Measurements from ENCODE around the gene AGTR1. TPM values are rescaled to one million over a fixed set of nuclear protein-coding genes. Genes with fewer than 3 reads are reported as not detected.
"Not testable (repeated sequence)": the region's sequence is repeated elsewhere in the genome, so short reads cannot be mapped to it uniquely, and the experiment has no call there.

The AGTR1 gene
- total RNA-seq, 4 donors from 2014 or later: 17.1 to 38.5 (median 29.7) TPM

DNA sequence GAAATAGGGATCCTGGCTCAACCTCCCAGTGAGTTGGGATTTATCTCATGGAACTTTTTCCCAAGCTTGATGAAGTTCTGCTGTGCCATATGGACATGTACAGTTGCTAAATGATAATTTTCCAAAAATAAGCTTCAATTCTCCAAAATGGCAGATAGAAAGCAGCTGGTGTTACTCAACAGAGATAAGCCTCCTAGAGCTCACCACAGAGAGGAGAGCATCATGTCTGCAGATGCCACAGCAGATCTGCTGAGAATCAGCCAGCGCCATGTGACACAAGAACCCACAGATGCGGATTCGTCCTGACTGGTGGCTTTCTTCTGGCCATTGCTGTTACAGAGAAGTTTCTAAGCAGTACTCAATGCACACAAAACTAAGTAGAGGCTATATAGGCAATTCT lies 50.6 kb downstream of the AGTR1 start:
- Histone ChIP-seq H3K27me3 (no peaks in the 10 kb centered on the region), H3K9me3 (no peaks in the 10 kb centered on the region), H3K4me3 (no peak overlapping the region), H3K27ac (no peak overlapping the region), H3K36me3 (no peaks in the 10 kb centered on the region), H3K4me1 (no peaks in the 10 kb centered on the region)
- 90 to 96% methylated on average over 3 of the region's 3 CpGs for WGBS, 2 donors
- no peak for DNase-seq (ENCODE audit: low spot score in 2 of 2)
- TF ChIP-seq, protein P1, sequence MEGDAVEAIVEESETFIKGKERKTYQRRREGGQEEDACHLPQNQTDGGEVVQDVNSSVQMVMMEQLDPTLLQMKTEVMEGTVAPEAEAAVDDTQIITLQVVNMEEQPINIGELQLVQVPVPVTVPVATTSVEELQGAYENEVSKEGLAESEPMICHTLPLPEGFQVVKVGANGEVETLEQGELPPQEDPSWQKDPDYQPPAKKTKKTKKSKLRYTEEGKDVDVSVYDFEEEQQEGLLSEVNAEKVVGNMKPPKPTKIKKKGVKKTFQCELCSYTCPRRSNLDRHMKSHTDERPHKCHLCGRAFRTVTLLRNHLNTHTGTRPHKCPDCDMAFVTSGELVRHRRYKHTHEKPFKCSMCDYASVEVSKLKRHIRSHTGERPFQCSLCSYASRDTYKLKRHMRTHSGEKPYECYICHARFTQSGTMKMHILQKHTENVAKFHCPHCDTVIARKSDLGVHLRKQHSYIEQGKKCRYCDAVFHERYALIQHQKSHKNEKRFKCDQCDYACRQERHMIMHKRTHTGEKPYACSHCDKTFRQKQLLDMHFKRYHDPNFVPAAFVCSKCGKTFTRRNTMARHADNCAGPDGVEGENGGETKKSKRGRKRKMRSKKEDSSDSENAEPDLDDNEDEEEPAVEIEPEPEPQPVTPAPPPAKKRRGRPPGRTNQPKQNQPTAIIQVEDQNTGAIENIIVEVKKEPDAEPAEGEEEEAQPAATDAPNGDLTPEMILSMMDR (IDR thresholded peaks at IDR 0.05): no peak

DNA sequence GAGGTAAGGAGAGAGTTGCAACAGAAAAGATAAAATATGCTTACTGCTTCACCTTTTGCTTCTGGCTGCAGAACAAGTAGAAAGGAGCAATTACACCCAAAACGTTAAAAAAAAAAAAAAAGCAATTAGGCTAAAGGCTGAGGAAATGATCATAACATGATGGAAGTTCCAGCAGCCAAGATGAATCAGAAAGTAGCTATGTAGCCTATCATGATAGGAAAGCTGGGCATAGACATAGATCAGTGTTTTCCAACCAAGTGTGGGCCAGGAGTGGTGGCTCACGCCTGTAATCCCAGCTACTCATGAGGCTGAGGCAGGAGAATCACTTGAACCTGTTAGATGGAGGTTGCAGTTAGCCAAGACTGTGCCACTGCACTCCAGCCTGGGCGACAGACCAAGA lies 52.6 kb downstream of the AGTR1 start:
- no peaks in the 10 kb centered on the region for H3K9me3 ChIP-seq
- TF ChIP-seq POLR2A (IDR thresholded peaks at IDR 0.05): no peak
- TF ChIP-seq, protein P1 (IDR thresholded peaks at IDR 0.05): no peak
- no peak for TF ChIP-seq EP300 (IDR thresholded peaks at IDR 0.05)
- WGBS, 2 donors: 65 to 78% methylated on average over 3 of the region's 3 CpGs
- no peak for DNase-seq (ENCODE audit: low spot score in 2 of 2)
- no peaks in the 10 kb centered on the region for H3K4me1 ChIP-seq
- H3K4me3 ChIP-seq: no peak overlapping the region
- H3K36me3 ChIP-seq: no peaks in the 10 kb centered on the region
- no peak overlapping the region for H3K27ac ChIP-seq
- no peaks in the 10 kb centered on the region for H3K27me3 ChIP-seq

DNA sequence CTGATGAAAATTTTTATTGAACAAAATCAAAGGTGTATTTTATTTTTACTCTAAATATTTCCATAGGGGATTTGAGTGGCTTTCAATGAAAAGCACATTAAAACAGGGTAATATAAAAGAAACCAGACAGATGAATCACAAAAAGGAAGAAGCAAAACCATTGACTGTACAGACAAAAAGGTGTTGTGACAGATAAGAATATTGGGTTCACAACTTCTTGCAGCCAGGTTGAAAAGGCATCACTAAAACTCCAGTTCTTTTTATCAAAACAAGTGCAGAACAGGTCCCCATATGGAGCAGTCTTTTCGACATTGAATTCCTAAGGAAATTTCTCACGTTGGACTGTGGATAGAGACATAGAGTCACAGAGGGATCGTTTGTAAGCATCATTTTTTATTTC lies 53.8 kb downstream of the AGTR1 start:
- Histone ChIP-seq H3K4me3 (no peak overlapping the region), H3K27ac (no peak overlapping the region), H3K9me3 (no peaks in the 10 kb centered on the region), H3K4me1 (no peaks in the 10 kb centered on the region), H3K36me3 (no peaks in the 10 kb centered on the region), H3K27me3 (no peaks in the 10 kb centered on the region)
- 80 to 86% methylated on average over 3 of the region's 3 CpGs for WGBS, 2 donors
- TF ChIP-seq, protein P1 (IDR thresholded peaks at IDR 0.05): no peak
- TF ChIP-seq POLR2A (IDR thresholded peaks at IDR 0.05): no peak
- no peak for TF ChIP-seq EP300 (IDR thresholded peaks at IDR 0.05)
- DNase-seq (ENCODE audit: low spot score in 2 of 2): no peak

DNA sequence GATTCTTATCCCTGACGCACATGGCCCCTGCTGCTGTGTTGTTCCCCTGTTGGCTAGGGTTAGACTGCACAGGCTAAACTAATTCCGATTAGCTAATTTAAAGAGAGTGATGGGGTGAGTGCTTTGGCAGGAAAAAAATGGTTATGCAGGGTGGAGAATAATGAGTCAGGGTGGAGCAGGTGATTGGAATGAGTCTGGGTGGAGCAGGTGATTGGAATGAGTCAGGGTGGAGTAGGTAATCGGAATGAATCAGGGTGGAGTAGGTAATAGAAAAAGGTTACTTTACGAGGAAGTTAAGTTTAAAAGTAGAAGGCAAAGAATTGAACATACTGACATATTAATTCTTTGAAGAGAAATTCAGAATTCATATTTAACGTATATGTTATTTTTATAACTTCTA lies 55.7 kb downstream of the AGTR1 start:
- H3K27ac ChIP-seq; H3K27me3 ChIP-seq; H3K4me3 ChIP-seq; DNase-seq (ENCODE audit: low spot score in 2 of 2); H3K36me3 ChIP-seq; H3K9me3 ChIP-seq: not testable (repeated sequence)
- peaks cover 0 to 14% (median 0%) of the 10 kb centered on the region in 4 donors for H3K4me1 ChIP-seq
- WGBS, 2 donors: 85 to 88% methylated on average over 5 of the region's 5 CpGs

DNA sequence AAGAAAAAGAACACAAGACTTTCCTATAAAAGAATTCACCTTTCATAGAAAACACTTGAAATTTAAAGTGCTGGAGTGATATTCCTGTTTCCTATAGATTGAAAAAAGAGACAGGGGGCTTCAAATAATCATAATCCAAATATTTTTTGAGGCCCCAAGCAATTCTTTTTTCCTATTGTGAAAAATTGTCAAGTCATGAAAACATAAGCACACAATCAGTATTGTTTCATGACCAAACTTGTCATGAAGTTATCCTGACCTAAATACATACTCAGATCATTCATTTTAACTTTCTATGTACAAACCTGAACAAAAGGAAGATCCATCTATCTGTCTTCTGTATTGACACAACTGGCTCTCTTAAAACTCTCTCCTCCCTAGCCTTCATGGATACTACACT lies 57.9 kb downstream of the AGTR1 start:
- TF ChIP-seq EP300 (IDR thresholded peaks at IDR 0.05) (no peak), POLR2A (IDR thresholded peaks at IDR 0.05) (no peak)
- TF ChIP-seq, protein P1 (IDR thresholded peaks at IDR 0.05): no peak
- H3K9me3 ChIP-seq: no peaks in the 10 kb centered on the region
- H3K36me3 ChIP-seq: no peaks in the 10 kb centered on the region
- H3K4me1 ChIP-seq: peaks cover 0 to 15% (median 0%) of the 10 kb centered on the region in 4 donors
- no peak overlapping the region for H3K4me3 ChIP-seq
- no peaks in the 10 kb centered on the region for H3K27me3 ChIP-seq
- H3K27ac ChIP-seq: no peak overlapping the region
- DNase-seq (ENCODE audit: low spot score in 2 of 2): no peak

DNA sequence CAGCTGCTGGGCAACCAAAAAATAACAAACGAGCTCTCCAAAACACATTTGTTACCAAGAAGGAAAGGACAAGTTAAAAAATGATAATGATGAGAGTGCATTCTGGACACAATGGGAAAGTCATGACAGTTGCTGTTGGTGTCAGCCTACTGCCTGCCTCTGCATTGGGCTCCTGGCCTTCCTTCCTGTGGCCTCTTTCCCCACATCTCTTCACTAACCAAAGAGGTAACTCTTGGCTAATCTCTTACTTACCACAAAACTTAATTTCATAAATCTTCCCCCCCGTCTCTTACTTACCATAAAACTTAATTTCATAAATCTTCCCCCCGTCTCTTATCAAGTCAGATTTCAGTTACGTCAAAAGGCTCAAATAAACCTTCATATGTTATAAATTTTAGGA lies 58.6 kb downstream of the AGTR1 start:
- DNase-seq (ENCODE audit: low spot score in 2 of 2): no peak
- peaks cover 0 to 15% (median 0%) of the 10 kb centered on the region in 4 donors for H3K4me1 ChIP-seq
- no peak overlapping the region for H3K27ac ChIP-seq
- H3K27me3 ChIP-seq: no peaks in the 10 kb centered on the region
- H3K4me3 ChIP-seq: no peak overlapping the region
- TF ChIP-seq EP300 (IDR thresholded peaks at IDR 0.05) (no peak), POLR2A (IDR thresholded peaks at IDR 0.05) (no peak)
- TF ChIP-seq, protein P1 (IDR thresholded peaks at IDR 0.05): no peak
- no peaks in the 10 kb centered on the region for H3K9me3 ChIP-seq
- 90 to 92% methylated on average over 4 of the region's 4 CpGs for WGBS, 2 donors
- no peaks in the 10 kb centered on the region for H3K36me3 ChIP-seq
